Parathyroid adenoma (tissue), 2 donors: ENCODE data around the gene PLXNA4.

ENCODE experiments used
- H2AFZ ChIP-seq: fragments of 300-600 bp; sonication (generic); one replicate; pipeline ENCODE4 v1.7.0; 2017; ENCODE audit warnings: antibody characterized with exemption, mild to moderate bottlenecking
- H3K27ac ChIP-seq: fragments of 300-600 bp; sonication (generic); one replicate; pipeline ENCODE4 v1.7.0; 2017
- H3K27me3 ChIP-seq: fragments of 300-600 bp; sonication (generic); one replicate; pipeline ENCODE4 v1.7.0; 2017; ENCODE audit warnings: low read length; ENCODE audit not compliant: control insufficient read depth, insufficient read depth
- H3K36me3 ChIP-seq: fragments of 300-600 bp; sonication (generic); one replicate; pipeline ENCODE4 v1.7.0; 2017; ENCODE audit warnings: low read length; ENCODE audit not compliant: control insufficient read depth, insufficient read depth
- H3K4me1 ChIP-seq: fragments of 300-600 bp; sonication (generic); one replicate; pipeline ENCODE4 v1.7.0; 2017; ENCODE audit warnings: control low read depth
- H3K4me2 ChIP-seq: fragments of 300-600 bp; sonication (generic); one replicate; pipeline ENCODE4 v1.7.0; 2017; ENCODE audit warnings: low read length
- H3K4me3 ChIP-seq: fragments of 300-600 bp; sonication (generic); one replicate; pipeline ENCODE4 v1.7.0; 2017; ENCODE audit warnings: low read depth, low read length
- H3K79me2 ChIP-seq: fragments of 300-600 bp; sonication (generic); one replicate; pipeline ENCODE4 v1.7.0; 2017; ENCODE audit warnings: control low read depth
- H3K9ac ChIP-seq: fragments of 300-600 bp; sonication (generic); one replicate; pipeline ENCODE4 v1.7.0; 2017; ENCODE audit warnings: mild to moderate bottlenecking
- H3K9me3 ChIP-seq: fragments of 300-600 bp; sonication (generic); one replicate; pipeline ENCODE4 v1.7.0; 2017; ENCODE audit warnings: low read length; ENCODE audit not compliant: control insufficient read depth
- TF ChIP-seq, protein P1 (sequence below): fragments of 300-600 bp; sonication (generic); IDR thresholded peaks from one replicate; pipeline ENCODE4 v1.7.0; 2017; ENCODE audit warnings: antibody characterized with exemption, mild to moderate bottlenecking
- donor health status: primary hyperparathyroidism.

The PLXNA4 gene

GRCh38 chr7:132216847-132217525, 359.3 kb downstream of the PLXNA4 start:
- no peaks in the 10 kb centered on the region for H3K27me3 ChIP-seq
- no peak overlapping the region for H3K4me3 ChIP-seq
- H3K9me3 ChIP-seq = no peaks in the 10 kb centered on the region
- H3K27ac ChIP-seq = no peak overlapping the region
- H3K36me3 ChIP-seq = no peaks in the 10 kb centered on the region
- H3K4me2 ChIP-seq = no peak overlapping the region
- H3K79me2 ChIP-seq = no peaks in the 10 kb centered on the region
- H3K9ac ChIP-seq = no peak overlapping the region
- no peak overlapping the region for H2AFZ ChIP-seq
- H3K4me1 ChIP-seq = no peaks in the 10 kb centered on the region
- TF ChIP-seq, protein P1, sequence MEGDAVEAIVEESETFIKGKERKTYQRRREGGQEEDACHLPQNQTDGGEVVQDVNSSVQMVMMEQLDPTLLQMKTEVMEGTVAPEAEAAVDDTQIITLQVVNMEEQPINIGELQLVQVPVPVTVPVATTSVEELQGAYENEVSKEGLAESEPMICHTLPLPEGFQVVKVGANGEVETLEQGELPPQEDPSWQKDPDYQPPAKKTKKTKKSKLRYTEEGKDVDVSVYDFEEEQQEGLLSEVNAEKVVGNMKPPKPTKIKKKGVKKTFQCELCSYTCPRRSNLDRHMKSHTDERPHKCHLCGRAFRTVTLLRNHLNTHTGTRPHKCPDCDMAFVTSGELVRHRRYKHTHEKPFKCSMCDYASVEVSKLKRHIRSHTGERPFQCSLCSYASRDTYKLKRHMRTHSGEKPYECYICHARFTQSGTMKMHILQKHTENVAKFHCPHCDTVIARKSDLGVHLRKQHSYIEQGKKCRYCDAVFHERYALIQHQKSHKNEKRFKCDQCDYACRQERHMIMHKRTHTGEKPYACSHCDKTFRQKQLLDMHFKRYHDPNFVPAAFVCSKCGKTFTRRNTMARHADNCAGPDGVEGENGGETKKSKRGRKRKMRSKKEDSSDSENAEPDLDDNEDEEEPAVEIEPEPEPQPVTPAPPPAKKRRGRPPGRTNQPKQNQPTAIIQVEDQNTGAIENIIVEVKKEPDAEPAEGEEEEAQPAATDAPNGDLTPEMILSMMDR = no peak

DNA sequence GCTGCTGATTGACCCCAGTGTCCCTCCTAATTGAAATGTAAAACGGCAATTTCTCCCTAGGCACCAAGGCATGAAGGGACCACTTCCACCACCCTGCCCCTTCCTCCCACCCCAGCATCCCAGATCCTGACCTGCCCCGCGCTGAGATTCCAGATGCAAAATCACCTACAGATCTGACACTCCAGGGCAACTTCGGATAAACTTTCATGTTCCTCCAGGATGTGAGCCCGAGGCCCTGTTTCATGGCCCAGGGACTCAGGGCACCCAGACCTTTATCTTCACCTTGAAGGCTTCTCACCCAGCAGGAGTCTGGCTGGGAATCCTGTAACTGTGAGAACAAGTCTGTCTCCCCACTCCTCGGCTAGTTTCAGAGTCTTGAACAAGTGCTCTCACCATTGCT, 361.8 kb downstream of the PLXNA4 start:
- H3K79me2 ChIP-seq = no peaks in the 10 kb centered on the region
- no peaks in the 10 kb centered on the region for H3K4me1 ChIP-seq
- no peaks in the 10 kb centered on the region for H3K36me3 ChIP-seq
- no peak overlapping the region for H3K9ac ChIP-seq
- no peak overlapping the region for H3K4me3 ChIP-seq
- TF ChIP-seq, protein P1 = no peak
- H3K27ac ChIP-seq = no peak overlapping the region
- no peaks in the 10 kb centered on the region for H3K27me3 ChIP-seq
- no peak overlapping the region for H3K4me2 ChIP-seq
- no peak overlapping the region for H2AFZ ChIP-seq
- no peaks in the 10 kb centered on the region for H3K9me3 ChIP-seq

GRCh38 chr7:132213583-132213982, 362.7 kb downstream of the PLXNA4 start:
- Histone ChIP-seq H3K9ac (no peak overlapping the region), H3K4me3 (no peak overlapping the region), H3K27ac (no peak overlapping the region), H3K36me3 (no peaks in the 10 kb centered on the region), H2AFZ (no peak overlapping the region), H3K27me3 (no peaks in the 10 kb centered on the region), H3K4me2 (no peak overlapping the region), H3K9me3 (no peaks in the 10 kb centered on the region), H3K79me2 (no peaks in the 10 kb centered on the region), H3K4me1 (no peaks in the 10 kb centered on the region)
- TF ChIP-seq, protein P1 = no peak

DNA sequence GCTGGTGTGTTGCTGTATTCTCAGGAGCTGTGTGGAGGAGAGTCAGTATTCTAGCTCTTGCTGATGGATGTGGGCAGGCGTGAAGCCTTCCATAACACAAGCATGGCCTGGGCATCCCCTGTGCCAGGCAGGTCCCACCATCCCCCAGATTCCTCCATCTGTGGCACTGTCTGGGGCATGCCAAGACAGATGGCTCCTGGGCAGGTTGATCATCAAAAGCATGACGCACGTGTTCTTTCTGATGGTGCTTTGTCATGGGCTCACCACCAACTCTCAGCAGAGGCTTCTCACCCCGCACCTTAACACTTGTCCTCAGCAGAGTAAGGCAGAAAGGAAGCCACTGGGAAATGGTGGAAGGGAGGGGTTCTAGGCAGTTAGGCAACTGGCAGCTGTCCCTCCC, 364.3 kb downstream of the PLXNA4 start:
- no peak overlapping the region for H3K4me2 ChIP-seq
- no peaks in the 10 kb centered on the region for H3K79me2 ChIP-seq
- H3K27ac ChIP-seq = no peak overlapping the region
- no peaks in the 10 kb centered on the region for H3K27me3 ChIP-seq
- no peak overlapping the region for H2AFZ ChIP-seq
- H3K4me3 ChIP-seq = no peak overlapping the region
- H3K4me1 ChIP-seq = no peaks in the 10 kb centered on the region
- H3K9me3 ChIP-seq = no peaks in the 10 kb centered on the region
- no peaks in the 10 kb centered on the region for H3K36me3 ChIP-seq
- TF ChIP-seq, protein P1 = no peak
- H3K9ac ChIP-seq = no peak overlapping the region

- Histone ChIP-seq H3K4me1 (no peaks in the 10 kb centered on the region), H3K4me2 (no peak overlapping the region), H2AFZ (no peak overlapping the region), H3K79me2 (no peaks in the 10 kb centered on the region), H3K9me3 (no peaks in the 10 kb centered on the region), H3K4me3 (no peak overlapping the region), H3K36me3 (no peaks in the 10 kb centered on the region), H3K27me3 (no peaks in the 10 kb centered on the region), H3K9ac (no peak overlapping the region), H3K27ac (no peak overlapping the region)
- TF ChIP-seq, protein P1 = no peak
These were observed 365.4 kb downstream of the PLXNA4 start for GRCh38 chr7:132210821-132211220.
